ENCODE data around the gene FGD1. TPM values are rescaled to one million over a fixed set of nuclear protein-coding genes. Genes with fewer than 3 reads are reported as not detected.

FGD1 gene
- total RNA-seq, 4 donors from 2014 or later = 0.98 to 1.1 (median 1.0) TPM

GRCh38 chrX:54415534-54416350, 80.3 kb downstream of the FGD1 start:
- TF ChIP-seq CTCF (IDR thresholded peaks at IDR 0.05 in 4 of 5, conservative IDR thresholded peaks at IDR 0.05 in 1 of 5) (no peak), POLR2A (IDR thresholded peaks at IDR 0.05) (no peak)
- no peaks in the 10 kb centered on the region for H3K4me1 ChIP-seq
- in situ Hi-C loops (cut with MboI; ENCODE audit: low sequenced_read_pairs in 4 of 4) = no loop called here
- H3K27ac ChIP-seq = no peak overlapping the region
- H3K27me3 ChIP-seq = peaks cover 0 to 8% (median 0%) of the 10 kb centered on the region in 3 donors
- H3K4me3 ChIP-seq = no peak overlapping the region
- no peaks in the 10 kb centered on the region for H3K9me3 ChIP-seq
- ATAC-seq = no peak
- DNase-seq = no peak
- H3K36me3 ChIP-seq = no peaks in the 10 kb centered on the region
- intact Hi-C loops (cut with DNase I; ENCODE audit: low total_unique reads) = no loop called here

GRCh38 chrX:54413753-54414152, 82.3 kb downstream of the FGD1 start:
- no peak for TF ChIP-seq POLR2A (IDR thresholded peaks at IDR 0.05)
- TF ChIP-seq CTCF (IDR thresholded peaks at IDR 0.05 in 4 of 5, conservative IDR thresholded peaks at IDR 0.05 in 1 of 5) = no peak
- in situ Hi-C loops (cut with MboI; ENCODE audit: low sequenced_read_pairs in 4 of 4) = no loop called here
- Histone ChIP-seq H3K36me3 (no peaks in the 10 kb centered on the region), H3K4me1 (no peaks in the 10 kb centered on the region), H3K27ac (no peak overlapping the region), H3K4me3 (no peak overlapping the region), H3K9me3 (no peaks in the 10 kb centered on the region), H3K27me3 (peaks cover 0 to 8% (median 0%) of the 10 kb centered on the region in 3 donors)
- DNase-seq (no peak), ATAC-seq (no peak)
- intact Hi-C loops (cut with DNase I; ENCODE audit: low total_unique reads) = no loop called here

GRCh38 chrX:54411732-54412131, 84.3 kb downstream of the FGD1 start:
- Histone ChIP-seq H3K27ac (no peak overlapping the region), H3K4me1 (no peaks in the 10 kb centered on the region), H3K9me3 (no peaks in the 10 kb centered on the region), H3K4me3 (no peak overlapping the region), H3K36me3 (no peaks in the 10 kb centered on the region), H3K27me3 (peaks cover 0 to 8% (median 0%) of the 10 kb centered on the region in 3 donors)
- no peak for TF ChIP-seq POLR2A (IDR thresholded peaks at IDR 0.05)
- in situ Hi-C loops (cut with MboI; ENCODE audit: low sequenced_read_pairs in 4 of 4) (no loop called here), intact Hi-C loops (cut with DNase I; ENCODE audit: low total_unique reads) (no loop called here)
- DNase-seq (no peak), ATAC-seq (no peak)

GRCh38 chrX:54407266-54407665, 88.8 kb downstream of the FGD1 start:
- no peaks in the 10 kb centered on the region for H3K9me3 ChIP-seq
- no peak for TF ChIP-seq CTCF (IDR thresholded peaks at IDR 0.05 in 4 of 5, conservative IDR thresholded peaks at IDR 0.05 in 1 of 5)
- no peak for TF ChIP-seq POLR2A (IDR thresholded peaks at IDR 0.05)
- H3K27me3 ChIP-seq = no peaks in the 10 kb centered on the region
- intact Hi-C loops (cut with DNase I; ENCODE audit: low total_unique reads) (no loop called here), in situ Hi-C loops (cut with MboI; ENCODE audit: low sequenced_read_pairs in 4 of 4) (no loop called here)
- no peak for ATAC-seq
- no peaks in the 10 kb centered on the region for H3K4me1 ChIP-seq
- no peak for DNase-seq
- no peaks in the 10 kb centered on the region for H3K36me3 ChIP-seq
- no peak overlapping the region for H3K27ac ChIP-seq
- H3K4me3 ChIP-seq = no peak overlapping the region

GRCh38 chrX:54397113-54397512, 98.9 kb downstream of the FGD1 start:
- Histone ChIP-seq H3K27ac (no peak overlapping the region), H3K27me3 (no peaks in the 10 kb centered on the region), H3K4me3 (no peak overlapping the region), H3K36me3 (no peaks in the 10 kb centered on the region), H3K4me1 (no peaks in the 10 kb centered on the region), H3K9me3 (no peaks in the 10 kb centered on the region)
- intact Hi-C loops (cut with DNase I; ENCODE audit: low total_unique reads) = no loop called here
- no peak for DNase-seq
- in situ Hi-C loops (cut with MboI; ENCODE audit: low sequenced_read_pairs in 4 of 4) = no loop called here
- ATAC-seq = no peak
- TF ChIP-seq CTCF (IDR thresholded peaks at IDR 0.05 in 4 of 5, conservative IDR thresholded peaks at IDR 0.05 in 1 of 5) (no peak), POLR2A (IDR thresholded peaks at IDR 0.05) (no peak)

Other genes with a start within 250 kb of the FGD1 start
- under 1 TPM; 0.02 to 0.16 (median 0.08) TPM for gene WNK3, start 138.2 kb downstream of the FGD1 start, total RNA-seq
- 10 to 100 TPM; 10.1 to 24.2 (median 18.0) TPM for gene TSR2, start 55.8 kb downstream of the FGD1 start, total RNA-seq
- 10 to 100 TPM; 21.2 to 41.7 (median 34.9) TPM for gene GNL3L, start 34.0 kb upstream of the FGD1 start, total RNA-seq

Data from gastrocnemius medialis (tissue), 4 donors.